ENCODE results near the gene ESRRA. TPM values are rescaled to one million over a fixed set of nuclear protein-coding genes. Genes with fewer than 3 reads are reported as not detected.

The ESRRA gene
- total RNA-seq, 4 donors from 2014 or later = 49.2 to 108 (median 79.3) TPM

GRCh38 chr11:64294774-64295173 is 10.6 kb upstream of the ESRRA start:
- TF ChIP-seq POLR2A (IDR thresholded peaks at IDR 0.05) (no peak), CTCF (IDR thresholded peaks at IDR 0.05) (no peak)
- 40 to 58% methylated on average over 3 of the region's 3 CpGs for WGBS, 2 donors
- intact Hi-C loops (cut with DNase I; ENCODE audit: low total_unique reads) = no loop called here
- no peak for DNase-seq (ENCODE audit: low spot score in 2 of 2)
- no peak overlapping the region for H3K4me3 ChIP-seq (ENCODE audit: low read depth, poor library complexity, severe bottlenecking)

- H3K4me3 ChIP-seq (ENCODE audit: low read depth, poor library complexity, severe bottlenecking) = no peak overlapping the region
- no peak for TF ChIP-seq CTCF (IDR thresholded peaks at IDR 0.05)
- no peak for TF ChIP-seq POLR2A (IDR thresholded peaks at IDR 0.05)
- no peak for DNase-seq (ENCODE audit: low spot score in 2 of 2)
- 88 to 94% methylated on average over 4 of the region's 4 CpGs for WGBS, 2 donors
- intact Hi-C loops (cut with DNase I; ENCODE audit: low total_unique reads) = no loop called here
Measured at GRCh38 chr11:64295760-64296159, 9.6 kb upstream of the ESRRA start.

- intact Hi-C loops (cut with DNase I; ENCODE audit: low total_unique reads) = no loop called here
- TF ChIP-seq POLR2A (IDR thresholded peaks at IDR 0.05) (no peak), CTCF (IDR thresholded peaks at IDR 0.05) (no peak)
- WGBS, 2 donors = 20 to 21% methylated on average over 1 of the region's 1 CpG
- no peak overlapping the region for H3K4me3 ChIP-seq (ENCODE audit: low read depth, poor library complexity, severe bottlenecking)
- DNase-seq (ENCODE audit: low spot score in 2 of 2) = no peak
Measured at GRCh38 chr11:64296236-64296635, 9.1 kb upstream of the ESRRA start.

- no peak for TF ChIP-seq CTCF (IDR thresholded peaks at IDR 0.05)
- no peak for TF ChIP-seq POLR2A (IDR thresholded peaks at IDR 0.05)
- no peak overlapping the region for H3K4me3 ChIP-seq (ENCODE audit: low read depth, poor library complexity, severe bottlenecking)
- WGBS, 2 donors = 44% methylated on average over 27 to 31 of the region's 34 CpGs
- intact Hi-C loops (cut with DNase I; ENCODE audit: low total_unique reads) = no loop called here
- DNase-seq (ENCODE audit: low spot score in 2 of 2) = no peak
Measured at GRCh38 chr11:64296830-64297698, 8.3 kb upstream of the ESRRA start.

- intact Hi-C loops (cut with DNase I; ENCODE audit: low total_unique reads) = no loop called here
- no peak for TF ChIP-seq CTCF (IDR thresholded peaks at IDR 0.05)
- TF ChIP-seq POLR2A (IDR thresholded peaks at IDR 0.05) = no peak
- no peak overlapping the region for H3K4me3 ChIP-seq (ENCODE audit: low read depth, poor library complexity, severe bottlenecking)
- 64 to 68% methylated on average over 18 of the region's 18 CpGs for WGBS, 2 donors
- no peak for DNase-seq (ENCODE audit: low spot score in 2 of 2)
Measured at GRCh38 chr11:64297699-64298358, 7.5 kb upstream of the ESRRA start.
